GM12892 (cell line): ENCODE data around the gene ACER1. TPM values are rescaled to one million over a fixed set of nuclear protein-coding genes. Genes with fewer than 3 reads are reported as not detected.
A peak's percentile ranks its signal among the peaks of the same experiment; 100 is the strongest.

Experiments used
- DNase-seq: peaks from one replicate; pipeline ENCODE4 v3.0.0; 2011; ENCODE audit not compliant: insufficient read length
- FAIRE-seq: peaks from 2 replicates; lab custom pipeline; 2011; peaks lifted over from hg19 to GRCh38; lab: Jason Lieb, UNC
- POLR2A ChIP-seq: IDR thresholded peaks from 2 replicates; pipeline ENCODE4 v1.6.1; 2011; ENCODE audit warnings: low read depth, low read length, control low read depth
- POLR2AphosphoS5 ChIP-seq: IDR thresholded peaks from 2 replicates; pipeline ENCODE4 v1.6.1; 2011; ENCODE audit warnings: low read depth, low read length, control low read depth
- TAF1 ChIP-seq: IDR thresholded peaks from 2 replicates; pipeline ENCODE4 v1.6.1; 2011; ENCODE audit warnings: low read depth, mild to moderate bottlenecking, control low read depth, low read length, borderline replicate concordance
- polyA plus RNA-seq: library from polyadenylated mRNA; unstranded; fragments of >200 nt; gene quantifications from one replicate; pipeline ENCODE4 v1.2.1, GENCODE V29; 2012; ENCODE audit warnings: missing spikeins, inconsistent platforms; ENCODE audit not compliant: missing spikeins

ACER1 gene
- not detected for polyA plus RNA-seq

DNA sequence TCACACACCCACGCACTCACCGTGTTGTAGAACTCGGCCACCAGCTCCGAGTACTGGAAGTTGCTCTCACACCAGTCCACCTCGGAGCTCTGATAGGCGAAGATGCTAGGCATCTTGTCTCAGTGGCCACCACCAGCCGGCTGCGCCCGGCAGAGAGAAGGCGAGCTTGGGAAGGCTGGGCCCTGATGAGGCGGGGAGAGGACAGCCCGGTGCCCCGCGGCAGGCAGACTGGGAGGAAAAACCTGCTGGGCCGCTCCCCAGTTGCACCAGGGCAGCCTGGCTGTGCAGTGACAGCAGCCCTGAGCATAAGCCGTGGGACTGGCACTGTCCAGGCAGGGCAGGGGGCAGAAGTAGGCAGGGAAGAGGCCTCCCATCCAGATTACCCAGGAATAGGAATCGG is at the start of gene ACER1:
TSS of gene ACER1 (minus strand) at position 174 of the 400 bp plus-strand sequence. CDS start at position 113, 61 bp downstream.
- FAIRE-seq (no peak), DNase-seq (no peak)
- TF ChIP-seq TAF1: no peak
- no peak for TF ChIP-seq POLR2A

GRCh38 chr19:6383188-6383587 is 49.8 kb upstream of the ACER1 start:
- FAIRE-seq (no peak), DNase-seq (no peak)
- TF ChIP-seq POLR2A: no peak
- TF ChIP-seq POLR2AphosphoS5: no peak
- no peak for TF ChIP-seq TAF1

- no peak for FAIRE-seq
- no peak for DNase-seq
- TF ChIP-seq TAF1 (no peak), POLR2AphosphoS5 (no peak), POLR2A (no peak)
Measured at GRCh38 chr19:6381030-6381750, 47.8 kb upstream of the ACER1 start.

- FAIRE-seq: no peak
- TF ChIP-seq POLR2AphosphoS5 (no peak), POLR2A (no peak), TAF1 (no peak)
- DNase-seq: no peak
Measured at GRCh38 chr19:6379744-6380143, 46.3 kb upstream of the ACER1 start.

- DNase-seq (no peak), FAIRE-seq (no peak)
- TF ChIP-seq POLR2A (no peak), POLR2AphosphoS5 (peak; percentile 40; the same call in 1 of the 2 replicates), TAF1 (no peak)
Measured at GRCh38 chr19:6378486-6378885, 45.1 kb upstream of the ACER1 start.

DNA sequence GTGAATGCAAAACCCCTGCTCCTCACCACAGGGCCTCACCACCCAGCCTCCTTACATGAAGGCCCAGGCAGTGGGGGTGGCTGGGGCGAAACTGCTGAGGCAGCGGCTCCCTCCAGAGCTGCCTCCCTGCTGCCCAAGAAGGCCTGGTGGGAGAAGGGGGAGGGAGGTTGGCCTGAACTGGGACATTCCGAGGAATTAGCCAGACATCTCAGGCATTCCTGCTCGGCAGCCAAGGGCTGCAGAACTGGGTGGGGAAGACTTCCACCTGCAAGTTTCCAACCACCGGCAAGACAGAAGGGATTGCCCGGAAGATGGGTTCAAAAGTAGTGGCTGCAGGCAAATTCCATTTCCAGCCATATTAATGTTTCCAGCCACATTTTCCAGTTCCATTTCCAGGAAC is 44.6 kb upstream of the ACER1 start:
- TF ChIP-seq POLR2A (no peak), TAF1 (no peak), POLR2AphosphoS5 (no peak)
- FAIRE-seq (no peak), DNase-seq (no peak)

DNA sequence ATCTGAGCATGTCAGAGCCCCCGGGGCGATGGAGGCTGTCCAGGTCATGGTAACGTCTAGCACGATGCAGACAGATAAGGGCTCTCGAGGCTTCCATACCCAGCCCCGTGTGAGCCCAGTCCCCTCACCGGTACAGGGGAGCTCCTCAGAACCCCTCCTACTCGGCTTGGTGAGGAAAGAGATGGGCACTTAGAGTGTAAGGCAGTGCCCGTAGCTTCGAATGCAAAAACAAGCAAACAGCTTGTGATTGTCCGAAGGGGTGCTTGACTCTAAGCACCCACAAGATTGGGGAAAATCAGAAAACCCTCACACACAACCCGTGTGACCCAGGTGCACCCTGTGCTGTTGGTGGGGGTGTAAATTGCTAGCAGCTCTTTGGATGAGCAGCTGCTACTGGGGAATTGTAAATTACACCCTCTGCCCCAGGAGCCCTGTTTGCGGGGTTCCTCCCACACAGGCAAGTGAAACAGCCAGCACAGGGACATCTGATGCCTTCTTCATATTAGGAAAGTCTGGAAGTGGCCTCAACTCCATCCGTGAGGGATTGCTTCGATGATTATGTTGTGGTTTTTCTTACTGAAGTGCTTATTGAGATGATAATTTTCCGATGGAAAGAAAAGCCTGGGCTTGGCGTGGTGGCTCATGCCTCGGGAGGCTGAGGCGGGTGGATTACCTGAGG is 43.2 kb upstream of the ACER1 start:
- DNase-seq (no peak), FAIRE-seq (no peak)
- no peak for TF ChIP-seq TAF1
- TF ChIP-seq POLR2AphosphoS5: peak; percentile 28; the same call in 1 of the 2 replicates

GRCh38 chr19:6375411-6376010 is 42.1 kb upstream of the ACER1 start, which contains the start of gene PSPN:
Gene PSPN (minus strand): TSS chr19:6375933. CDS start chr19:6375849, 84 bp downstream.
- DNase-seq: no peak
- FAIRE-seq: no peak
- TF ChIP-seq POLR2A (no peak), POLR2AphosphoS5 (no peak), TAF1 (no peak)

DNA sequence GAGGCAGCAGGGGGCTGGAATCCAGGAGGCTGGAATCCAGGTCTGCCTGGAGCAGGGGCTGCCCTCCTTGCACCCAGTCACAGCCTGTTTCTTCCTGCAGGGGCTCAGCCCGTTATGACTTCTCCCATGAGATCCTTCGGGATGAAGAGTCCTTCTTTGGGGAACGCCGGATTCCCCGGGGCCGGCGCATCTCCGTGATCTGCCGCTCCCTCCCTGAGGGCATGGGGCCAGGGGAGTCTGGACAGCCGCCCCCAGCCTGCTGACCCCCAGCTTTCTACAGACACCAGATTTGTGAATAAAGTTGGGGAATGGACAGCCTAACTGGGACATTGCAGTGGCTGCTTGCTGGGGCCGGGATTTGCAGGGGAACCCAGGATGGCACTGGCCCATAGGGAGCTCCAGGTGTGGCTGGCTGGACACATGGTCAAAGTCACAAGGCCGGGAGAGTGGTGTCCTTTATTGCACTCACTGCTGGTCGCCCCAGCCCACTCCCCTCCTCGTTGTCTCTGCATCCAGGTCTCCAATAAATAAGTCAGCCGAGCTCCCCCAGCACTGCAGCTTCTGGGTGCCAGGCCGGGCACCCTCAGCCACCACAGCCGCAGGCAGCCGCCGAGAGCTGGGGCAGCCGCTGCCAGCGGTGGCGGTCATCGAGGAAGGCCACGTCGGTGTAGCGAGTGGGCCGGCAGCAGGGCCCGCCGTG is 41.4 kb upstream of the ACER1 start:
- FAIRE-seq (no peak), DNase-seq (no peak)
- TF ChIP-seq POLR2AphosphoS5 (no peak), TAF1 (no peak), POLR2A (no peak)

- TF ChIP-seq POLR2AphosphoS5 (no peak), TAF1 (no peak), POLR2A (no peak)
- no peak for FAIRE-seq
- DNase-seq: no peak
Measured at GRCh38 chr19:6374161-6374709, 40.8 kb upstream of the ACER1 start.

DNA sequence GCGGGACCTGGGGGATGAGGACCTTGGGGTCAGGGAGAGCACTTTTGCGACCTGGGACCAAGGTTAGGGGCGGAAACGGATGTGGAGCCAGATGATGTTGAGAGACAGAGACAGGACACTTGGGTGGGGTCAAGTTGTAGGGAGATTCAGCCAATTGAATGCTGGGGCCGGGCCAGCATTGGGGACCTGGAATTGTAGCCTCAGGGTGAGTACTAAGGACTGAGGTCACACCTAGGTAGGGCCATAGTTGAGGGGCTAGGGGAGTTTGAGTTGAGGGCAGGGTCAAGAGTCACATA is 40.3 kb upstream of the ACER1 start:
- no peak for TF ChIP-seq POLR2AphosphoS5
- no peak for TF ChIP-seq POLR2A
- no peak for TF ChIP-seq TAF1
- FAIRE-seq (no peak), DNase-seq (no peak)
